Karpas-422 (cell line): Measurements from ENCODE around the gene HIF3A. TPM values are rescaled to one million over a fixed set of nuclear protein-coding genes. Genes with fewer than 3 reads are reported as not detected.

Source experiments
- DNase-seq: peaks from one replicate; pipeline ENCODE4 v3.0.0-alpha.2; 2015
- H2AFZ ChIP-seq: fragments of 200-600 bp; sonication (generic); 2 replicates; pipeline ENCODE4 v1.6.1; 2014; ENCODE audit warnings: antibody characterized with exemption, low read length, mixed read lengths
- H3K27ac ChIP-seq: fragments of 200-600 bp; sonication (generic); 2 replicates; pipeline ENCODE4 v1.5.1; 2014; ENCODE audit warnings: mild to moderate bottlenecking, low read length, moderate library complexity
- H3K27me3 ChIP-seq: fragments of 200-600 bp; sonication (generic); 2 replicates; pipeline ENCODE4 v1.6.1; 2014; ENCODE audit warnings: low read length, mixed read lengths
- H3K36me3 ChIP-seq: fragments of 200-600 bp; sonication (generic); 2 replicates; pipeline ENCODE4 v1.6.1; 2014; ENCODE audit warnings: low read length, mixed read lengths; ENCODE audit not compliant: insufficient read depth
- H3K4me1 ChIP-seq: fragments of 200-600 bp; sonication (generic); 2 replicates; pipeline ENCODE4 v1.6.1; 2014; ENCODE audit warnings: mild to moderate bottlenecking, low read length, mixed read lengths
- H3K4me2 ChIP-seq: fragments of 200-600 bp; sonication (generic); 2 replicates; pipeline ENCODE4 v1.6.1; 2014; ENCODE audit warnings: low read length, low read depth, mild to moderate bottlenecking; ENCODE audit not compliant: poor library complexity, severe bottlenecking
- H3K4me3 ChIP-seq: fragments of 200-600 bp; sonication (generic); 2 replicates; pipeline ENCODE4 v1.5.1; 2014; ENCODE audit warnings: mild to moderate bottlenecking, antibody characterized with exemption, low read length, mixed read lengths
- H3K79me2 ChIP-seq: fragments of 200-600 bp; sonication (generic); 2 replicates; pipeline ENCODE4 v1.6.1; 2014; ENCODE audit warnings: mild to moderate bottlenecking, low read length, mixed read lengths
- H3K9ac ChIP-seq: fragments of 200-600 bp; sonication (generic); 2 replicates; pipeline ENCODE4 v1.6.0; 2014; ENCODE audit warnings: low read length
- H3K9me2 ChIP-seq: fragments of 200-600 bp; sonication (generic), shearing (Covaris generic); replicated peaks from 2 replicates; pipeline ENCODE4 v1.6.0; 2014; ENCODE audit warnings: mild to moderate bottlenecking, low read length, moderate library complexity; ENCODE audit not compliant: insufficient read depth
- H3K9me3 ChIP-seq: fragments of 300-700, 200-600 bp; sonication (generic); 2 replicates; pipeline ENCODE4 v1.6.1; 2014; ENCODE audit warnings: low read length, mixed read lengths
- H4K20me1 ChIP-seq: fragments of 200-600 bp; sonication (generic); 2 replicates; pipeline ENCODE4 v1.6.1; 2014; ENCODE audit warnings: mild to moderate bottlenecking, antibody characterized with exemption, low read length, low read depth; ENCODE audit not compliant: insufficient read depth
- total RNA-seq: library from RNA; depleted of rRNA; stranded (reverse); fragments of >200 nt; shearing (Covaris generic); gene quantifications from 2 replicates; pipeline ENCODE4 v1.2.3, GENCODE V29; 2014; ENCODE audit warnings: low replicate concordance

HIF3A gene
- total RNA-seq, 1 experiment from 2014 or later: not detected

DNA sequence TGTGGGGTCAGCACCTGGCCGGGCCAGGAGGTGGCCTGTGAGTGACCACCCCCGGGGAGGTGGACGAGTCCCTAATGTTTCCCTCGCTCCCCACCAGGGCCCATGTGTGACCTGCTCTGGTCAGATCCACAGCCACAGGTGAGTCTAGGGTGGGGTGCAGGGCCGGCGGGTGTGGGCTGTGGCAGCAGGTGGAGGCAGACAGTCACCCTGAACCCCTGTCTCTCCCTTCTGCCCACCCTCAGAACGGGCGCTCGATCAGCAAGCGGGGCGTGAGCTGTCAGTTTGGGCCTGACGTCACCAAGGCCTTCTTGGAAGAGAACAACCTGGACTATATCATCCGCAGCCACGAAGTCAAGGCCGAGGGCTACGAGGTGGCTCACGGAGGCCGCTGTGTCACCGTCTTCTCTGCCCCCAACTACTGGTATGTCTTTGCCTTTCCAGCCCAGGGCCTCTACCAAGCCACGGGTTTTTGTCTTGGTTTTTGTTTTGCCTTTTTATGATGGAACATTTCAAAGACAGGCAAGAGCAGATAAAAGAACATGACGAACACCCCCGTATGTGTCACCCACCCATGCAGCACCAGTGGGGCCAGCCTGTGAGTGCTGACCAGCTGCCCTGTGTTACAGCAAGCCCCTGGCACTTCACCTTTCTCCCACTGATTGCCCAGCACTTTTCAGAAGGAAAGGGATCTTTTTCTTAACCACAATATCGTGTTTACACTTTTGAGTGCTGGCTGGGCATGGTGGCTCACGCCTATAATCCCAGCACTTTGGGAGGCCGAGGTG, 91.7 kb downstream of the HIF3A start:
- Histone ChIP-seq H3K36me3 (peaks cover 18% of the 10 kb centered on the region), H3K9me3 (no peaks in the 10 kb centered on the region)

GRCh38 chr19:46390121-46390858, 93.4 kb downstream of the HIF3A start:
- no peak overlapping the region for H3K4me2 ChIP-seq
- no peak overlapping the region for H2AFZ ChIP-seq
- H3K4me3 ChIP-seq: no peak overlapping the region
- no peak for DNase-seq
- no peaks in the 10 kb centered on the region for H3K79me2 ChIP-seq
- H3K27ac ChIP-seq: no peak overlapping the region
- no peaks in the 10 kb centered on the region for H3K4me1 ChIP-seq
- H3K9me3 ChIP-seq: no peaks in the 10 kb centered on the region
- no peaks in the 10 kb centered on the region for H3K27me3 ChIP-seq
- H3K36me3 ChIP-seq: peaks cover 12% of the 10 kb centered on the region
- 0 out of 2 replicates have a peak, but pooled peaks cover 3% of the 10 kb centered on the region for H4K20me1 ChIP-seq
- no peak overlapping the region for H3K9ac ChIP-seq
- H3K9me2 ChIP-seq: no peaks in the 10 kb centered on the region

More for the DNA sequence above, 91.7 kb downstream of the HIF3A start:
- Histone ChIP-seq H2AFZ (no peak overlapping the region), H4K20me1 (0 out of 2 replicates have a peak, but pooled peaks cover 3% of the 10 kb centered on the region), H3K4me3 (no peak overlapping the region), H3K27ac (no peak overlapping the region), H3K9ac (no peak overlapping the region), H3K9me2 (no peaks in the 10 kb centered on the region), H3K27me3 (no peaks in the 10 kb centered on the region), H3K4me1 (no peaks in the 10 kb centered on the region), H3K79me2 (no peaks in the 10 kb centered on the region), H3K4me2 (no peak overlapping the region)
- DNase-seq: no peak

DNA sequence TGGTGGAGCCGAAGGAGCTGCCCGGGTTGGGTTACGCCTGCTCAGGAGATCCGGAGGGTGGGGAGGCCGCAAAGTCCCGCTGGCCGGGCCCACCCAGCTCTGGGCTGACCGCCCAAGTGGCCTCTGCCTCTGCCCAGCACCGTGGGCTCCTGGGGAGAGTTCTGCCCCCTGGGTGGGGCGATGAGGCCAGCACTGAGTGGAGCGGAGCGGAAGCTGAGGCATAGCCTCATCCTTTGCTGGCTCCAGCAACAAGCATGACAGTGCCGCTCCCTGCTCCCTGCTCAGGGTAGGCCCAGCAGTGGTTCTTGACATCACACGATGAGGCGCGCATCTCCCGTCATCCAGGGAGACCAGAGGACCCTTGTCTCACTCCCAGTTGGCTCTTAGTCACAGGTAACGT, 94.0 kb downstream of the HIF3A start:
- no peak for DNase-seq
- H3K9ac ChIP-seq: no peak overlapping the region

GRCh38 chr19:46391296-46392251, 94.7 kb downstream of the HIF3A start:
- Histone ChIP-seq H3K79me2 (no peaks in the 10 kb centered on the region), H3K9me3 (no peaks in the 10 kb centered on the region), H3K9ac (no peak overlapping the region), H3K27me3 (no peaks in the 10 kb centered on the region), H4K20me1 (0 out of 2 replicates have a peak, but pooled peaks cover 3% of the 10 kb centered on the region), H2AFZ (no peak overlapping the region), H3K27ac (no peak overlapping the region), H3K36me3 (peaks cover 12% of the 10 kb centered on the region), H3K4me3 (no peak overlapping the region), H3K9me2 (no peaks in the 10 kb centered on the region), H3K4me1 (no peaks in the 10 kb centered on the region), H3K4me2 (no peak overlapping the region)
- no peak for DNase-seq

More for the DNA sequence above, 94.0 kb downstream of the HIF3A start:
- no peaks in the 10 kb centered on the region for H3K27me3 ChIP-seq
- H3K4me1 ChIP-seq: no peaks in the 10 kb centered on the region
- H3K27ac ChIP-seq: no peak overlapping the region
- H3K9me3 ChIP-seq: no peaks in the 10 kb centered on the region
- H3K36me3 ChIP-seq: peaks cover 12% of the 10 kb centered on the region
- no peaks in the 10 kb centered on the region for H3K79me2 ChIP-seq
- H3K9me2 ChIP-seq: no peaks in the 10 kb centered on the region
- 0 out of 2 replicates have a peak, but pooled peaks cover 3% of the 10 kb centered on the region for H4K20me1 ChIP-seq
- H2AFZ ChIP-seq: no peak overlapping the region
- no peak overlapping the region for H3K4me3 ChIP-seq
- H3K4me2 ChIP-seq: no peak overlapping the region

GRCh38 chr19:46392252-46392801, 95.5 kb downstream of the HIF3A start:
- H3K4me3 ChIP-seq: no peak overlapping the region
- H3K4me2 ChIP-seq: no peak overlapping the region
- DNase-seq: no peak
- 0 out of 2 replicates have a peak, but pooled peaks cover 3% of the 10 kb centered on the region for H4K20me1 ChIP-seq
- H3K9ac ChIP-seq: no peak overlapping the region
- no peaks in the 10 kb centered on the region for H3K4me1 ChIP-seq
- H3K27me3 ChIP-seq: no peaks in the 10 kb centered on the region
- peaks cover 12% of the 10 kb centered on the region for H3K36me3 ChIP-seq
- no peaks in the 10 kb centered on the region for H3K79me2 ChIP-seq
- no peaks in the 10 kb centered on the region for H3K9me2 ChIP-seq
- H3K27ac ChIP-seq: no peak overlapping the region
- H2AFZ ChIP-seq: no peak overlapping the region
- no peaks in the 10 kb centered on the region for H3K9me3 ChIP-seq

GRCh38 chr19:46392837-46393236, 96.0 kb downstream of the HIF3A start:
- Histone ChIP-seq H3K36me3 (peaks cover 9% of the 10 kb centered on the region), H3K4me3 (no peak overlapping the region), H2AFZ (no peak overlapping the region), H3K79me2 (no peaks in the 10 kb centered on the region), H3K9ac (no peak overlapping the region), H3K4me1 (no peaks in the 10 kb centered on the region), H4K20me1 (0 out of 2 replicates have a peak, but pooled peaks cover 3% of the 10 kb centered on the region), H3K27me3 (no peaks in the 10 kb centered on the region), H3K27ac (no peak overlapping the region), H3K9me3 (no peaks in the 10 kb centered on the region), H3K4me2 (no peak overlapping the region), H3K9me2 (no peaks in the 10 kb centered on the region)
- DNase-seq: no peak
